ENCODE measurements around the gene EXOC3L1. TPM values are rescaled to one million over a fixed set of nuclear protein-coding genes. Genes with fewer than 3 reads are reported as not detected.

EXOC3L1 gene
- total RNA-seq, 1 experiment from 2014 or later: 4.0 TPM

- no peak; the same call in 1 of the 2 replicates for TF ChIP-seq CBFB (CRISPR knock-in tag; IDR thresholded peaks at IDR 0.05; ENCODE audit: low read depth)
- TF ChIP-seq RELA (CRISPR knock-in tag; IDR thresholded peaks at IDR 0.05; ENCODE audit: borderline replicate concordance): peak; percentile 90; the same call in 1 of the 2 replicates
- TF ChIP-seq, protein P1, sequence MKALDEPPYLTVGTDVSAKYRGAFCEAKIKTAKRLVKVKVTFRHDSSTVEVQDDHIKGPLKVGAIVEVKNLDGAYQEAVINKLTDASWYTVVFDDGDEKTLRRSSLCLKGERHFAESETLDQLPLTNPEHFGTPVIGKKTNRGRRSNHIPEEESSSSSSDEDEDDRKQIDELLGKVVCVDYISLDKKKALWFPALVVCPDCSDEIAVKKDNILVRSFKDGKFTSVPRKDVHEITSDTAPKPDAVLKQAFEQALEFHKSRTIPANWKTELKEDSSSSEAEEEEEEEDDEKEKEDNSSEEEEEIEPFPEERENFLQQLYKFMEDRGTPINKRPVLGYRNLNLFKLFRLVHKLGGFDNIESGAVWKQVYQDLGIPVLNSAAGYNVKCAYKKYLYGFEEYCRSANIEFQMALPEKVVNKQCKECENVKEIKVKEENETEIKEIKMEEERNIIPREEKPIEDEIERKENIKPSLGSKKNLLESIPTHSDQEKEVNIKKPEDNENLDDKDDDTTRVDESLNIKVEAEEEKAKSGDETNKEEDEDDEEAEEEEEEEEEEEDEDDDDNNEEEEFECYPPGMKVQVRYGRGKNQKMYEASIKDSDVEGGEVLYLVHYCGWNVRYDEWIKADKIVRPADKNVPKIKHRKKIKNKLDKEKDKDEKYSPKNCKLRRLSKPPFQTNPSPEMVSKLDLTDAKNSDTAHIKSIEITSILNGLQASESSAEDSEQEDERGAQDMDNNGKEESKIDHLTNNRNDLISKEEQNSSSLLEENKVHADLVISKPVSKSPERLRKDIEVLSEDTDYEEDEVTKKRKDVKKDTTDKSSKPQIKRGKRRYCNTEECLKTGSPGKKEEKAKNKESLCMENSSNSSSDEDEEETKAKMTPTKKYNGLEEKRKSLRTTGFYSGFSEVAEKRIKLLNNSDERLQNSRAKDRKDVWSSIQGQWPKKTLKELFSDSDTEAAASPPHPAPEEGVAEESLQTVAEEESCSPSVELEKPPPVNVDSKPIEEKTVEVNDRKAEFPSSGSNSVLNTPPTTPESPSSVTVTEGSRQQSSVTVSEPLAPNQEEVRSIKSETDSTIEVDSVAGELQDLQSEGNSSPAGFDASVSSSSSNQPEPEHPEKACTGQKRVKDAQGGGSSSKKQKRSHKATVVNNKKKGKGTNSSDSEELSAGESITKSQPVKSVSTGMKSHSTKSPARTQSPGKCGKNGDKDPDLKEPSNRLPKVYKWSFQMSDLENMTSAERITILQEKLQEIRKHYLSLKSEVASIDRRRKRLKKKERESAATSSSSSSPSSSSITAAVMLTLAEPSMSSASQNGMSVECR (CRISPR knock-in tag; IDR thresholded peaks at IDR 0.05; ENCODE audit: borderline replicate concordance): peak; percentile 77; the same call in 1 of the 2 replicates
- TF ChIP-seq KAT7 (CRISPR knock-in tag; IDR thresholded peaks at IDR 0.05; ENCODE audit: borderline replicate concordance): peak; percentile 69; the same call in 1 of the 2 replicates
- TF ChIP-seq, protein P2, sequence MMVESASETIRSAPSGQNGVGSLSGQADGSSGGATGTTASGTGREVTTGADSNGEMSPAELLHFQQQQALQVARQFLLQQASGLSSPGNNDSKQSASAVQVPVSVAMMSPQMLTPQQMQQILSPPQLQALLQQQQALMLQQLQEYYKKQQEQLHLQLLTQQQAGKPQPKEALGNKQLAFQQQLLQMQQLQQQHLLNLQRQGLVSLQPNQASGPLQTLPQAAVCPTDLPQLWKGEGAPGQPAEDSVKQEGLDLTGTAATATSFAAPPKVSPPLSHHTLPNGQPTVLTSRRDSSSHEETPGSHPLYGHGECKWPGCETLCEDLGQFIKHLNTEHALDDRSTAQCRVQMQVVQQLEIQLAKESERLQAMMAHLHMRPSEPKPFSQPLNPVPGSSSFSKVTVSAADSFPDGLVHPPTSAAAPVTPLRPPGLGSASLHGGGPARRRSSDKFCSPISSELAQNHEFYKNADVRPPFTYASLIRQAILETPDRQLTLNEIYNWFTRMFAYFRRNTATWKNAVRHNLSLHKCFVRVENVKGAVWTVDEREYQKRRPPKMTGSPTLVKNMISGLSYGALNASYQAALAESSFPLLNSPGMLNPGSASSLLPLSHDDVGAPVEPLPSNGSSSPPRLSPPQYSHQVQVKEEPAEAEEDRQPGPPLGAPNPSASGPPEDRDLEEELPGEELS (CRISPR knock-in tag; IDR thresholded peaks at IDR 0.05): peak; percentile 64
- TF ChIP-seq PRDM15 (CRISPR knock-in tag; IDR thresholded peaks at IDR 0.05): no peak
- TF ChIP-seq, protein P3, sequence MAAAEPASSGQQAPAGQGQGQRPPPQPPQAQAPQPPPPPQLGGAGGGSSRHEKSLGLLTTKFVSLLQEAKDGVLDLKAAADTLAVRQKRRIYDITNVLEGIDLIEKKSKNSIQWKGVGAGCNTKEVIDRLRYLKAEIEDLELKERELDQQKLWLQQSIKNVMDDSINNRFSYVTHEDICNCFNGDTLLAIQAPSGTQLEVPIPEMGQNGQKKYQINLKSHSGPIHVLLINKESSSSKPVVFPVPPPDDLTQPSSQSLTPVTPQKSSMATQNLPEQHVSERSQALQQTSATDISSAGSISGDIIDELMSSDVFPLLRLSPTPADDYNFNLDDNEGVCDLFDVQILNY (CRISPR knock-in tag; IDR thresholded peaks at IDR 0.05): 0 out of 2 replicates have a peak, but pooled peaks have one; percentile 33
- TF ChIP-seq ZBTB43 (CRISPR knock-in tag; IDR thresholded peaks at IDR 0.05): peak; percentile 82
- peak; percentile 74 for TF ChIP-seq SP1 (CRISPR knock-in tag; conservative IDR thresholded peaks at IDR 0.05)
- no peak for TF ChIP-seq RORB (CRISPR knock-in tag; IDR thresholded peaks at IDR 0.05)
- peak; percentile 73; the same call in 1 of the 2 replicates for TF ChIP-seq ZNF232 (CRISPR knock-in tag; IDR thresholded peaks at IDR 0.05)
- peak; percentile 21; the same call in 1 of the 2 replicates for TF ChIP-seq NFYB (CRISPR knock-in tag; conservative IDR thresholded peaks at IDR 0.05; ENCODE audit: low read depth)
- peak; percentile 63; the same call in 1 of the 2 replicates for TF ChIP-seq MYBL2 (CRISPR knock-in tag; IDR thresholded peaks at IDR 0.05)
- TF ChIP-seq OVOL2 (CRISPR knock-in tag; IDR thresholded peaks at IDR 0.05; ENCODE audit: borderline replicate concordance): no peak
- TF ChIP-seq ZNF263 (CRISPR knock-in tag; IDR thresholded peaks at IDR 0.05; ENCODE audit: low read depth): 0 out of 2 replicates have a peak, but pooled peaks have one; percentile 17
- TF ChIP-seq ZSCAN18 (CRISPR knock-in tag; IDR thresholded peaks at IDR 0.05): no peak
- TF ChIP-seq, protein P4, sequence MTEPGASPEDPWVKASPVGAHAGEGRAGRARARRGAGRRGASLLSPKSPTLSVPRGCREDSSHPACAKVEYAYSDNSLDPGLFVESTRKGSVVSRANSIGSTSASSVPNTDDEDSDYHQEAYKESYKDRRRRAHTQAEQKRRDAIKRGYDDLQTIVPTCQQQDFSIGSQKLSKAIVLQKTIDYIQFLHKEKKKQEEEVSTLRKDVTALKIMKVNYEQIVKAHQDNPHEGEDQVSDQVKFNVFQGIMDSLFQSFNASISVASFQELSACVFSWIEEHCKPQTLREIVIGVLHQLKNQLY (CRISPR knock-in tag; IDR thresholded peaks at IDR 0.05): 0 out of 2 replicates have a peak, but pooled peaks have one; percentile 36
- TF ChIP-seq ZNF671 (CRISPR knock-in tag; IDR thresholded peaks at IDR 0.05): no peak
- 0 out of 2 replicates have a peak, but pooled peaks have one; percentile 68 for TF ChIP-seq ELF4 (CRISPR knock-in tag; IDR thresholded peaks at IDR 0.05; ENCODE audit: low read depth)
- 0 out of 2 replicates have a peak, but pooled peaks have one; percentile 29 for TF ChIP-seq ZNF138 (CRISPR knock-in tag; conservative IDR thresholded peaks at IDR 0.05)
Measured at GRCh38 chr16:67173808-67174705, 15.9 kb downstream of the EXOC3L1 start (continued).
